COLO668 (cell line): Measurements from ENCODE around the gene SREBF2.
"Not testable (repeated sequence)": the region's sequence is repeated elsewhere in the genome, so short reads cannot be mapped to it uniquely, and the experiment has no call there.

Experiments used
- DNase-seq: peaks from one replicate; lab custom pipeline; 2025; ENCODE audit not compliant: unreplicated experiment; lab: John Stamatoyannopoulos, UW

SREBF2 gene

GRCh38 chr22:41820447-41820846, 12.5 kb upstream of the SREBF2 start:
- no peak for DNase-seq

- DNase-seq = no peak
Measured at GRCh38 chr22:41821471-41822316, 11.2 kb upstream of the SREBF2 start.

- DNase-seq = no peak
Measured at GRCh38 chr22:41822317-41823057, 10.4 kb upstream of the SREBF2 start.

- no peak for DNase-seq
Measured at GRCh38 chr22:41823797-41824196, 9.1 kb upstream of the SREBF2 start.

GRCh38 chr22:41825376-41825775, 7.5 kb upstream of the SREBF2 start:
- DNase-seq = no peak

- no peak for DNase-seq
Measured at GRCh38 chr22:41826021-41826420, 6.9 kb upstream of the SREBF2 start.

- DNase-seq = no peak
Measured at GRCh38 chr22:41826430-41827383, 6.2 kb upstream of the SREBF2 start.

- no peak for DNase-seq
Measured at GRCh38 chr22:41827671-41828070, 5.2 kb upstream of the SREBF2 start.

- peak; percentile 89 for DNase-seq
Measured at GRCh38 chr22:41828516-41828915, 4.4 kb upstream of the SREBF2 start.

- DNase-seq = peak; percentile 12
Measured at GRCh38 chr22:41830174-41830573, 2.7 kb upstream of the SREBF2 start.

GRCh38 chr22:41831383-41831782, 1.5 kb upstream of the SREBF2 start:
- DNase-seq = no peak

GRCh38 chr22:41831828-41832552, 915 bp upstream of the SREBF2 start:
- no peak for DNase-seq

- peak; percentile 73 for DNase-seq
Measured at GRCh38 chr22:41833369-41834004, 582 bp downstream of the SREBF2 start.

- no peak for DNase-seq
Measured at GRCh38 chr22:41834005-41834944, 1.4 kb downstream of the SREBF2 start.

- not testable (repeated sequence) for DNase-seq
Measured at GRCh38 chr22:41835462-41835861, 2.6 kb downstream of the SREBF2 start.

GRCh38 chr22:41836551-41836950, 3.6 kb downstream of the SREBF2 start:
- DNase-seq = no peak

- DNase-seq = no peak
Measured at GRCh38 chr22:41838842-41839618, 6.1 kb downstream of the SREBF2 start.

- no peak for DNase-seq
Measured at GRCh38 chr22:41840216-41840615, 7.3 kb downstream of the SREBF2 start.
